CD14-positive monocyte (primary cell): ENCODE results near the gene FAM83F. TPM values are rescaled to one million over a fixed set of nuclear protein-coding genes. Genes with fewer than 3 reads are reported as not detected.
A peak's percentile ranks its signal among the peaks of the same experiment; 100 is the strongest.
"Not testable (repeated sequence)": the region's sequence is repeated elsewhere in the genome, so short reads cannot be mapped to it uniquely, and the experiment has no call there.

Source experiments
- DNase-seq, 3 donors: peaks; one replicate each; pipeline ENCODE4 v3.0.0-alpha.2; 2011 to 2022
- H2AFZ ChIP-seq: 2 replicates; pipeline ENCODE4 v1.6.0; 2012; ENCODE audit warnings: mild to moderate bottlenecking, low read depth, low read length, inconsistent platforms; ENCODE audit not compliant: insufficient read depth, poor library complexity, severe bottlenecking
- H3K27ac ChIP-seq, 2 donors: 1 replicate in 1 of 2; 2 replicates in 1 of 2; pipeline ENCODE4 v1.5.1; 2012 to 2013; ENCODE audit warnings: low read length in 2 of 2, control low read depth in 1 of 2, inconsistent platforms in 1 of 2, low read depth in 1 of 2, mild to moderate bottlenecking in 1 of 2
- H3K27me3 ChIP-seq, 2 donors: one replicate each; pipeline versions ENCODE4 v1.6.0 to v1.6.1; 2011 to 2013; ENCODE audit warnings: low read length in 2 of 2; ENCODE audit not compliant: control insufficient read depth in 2 of 2, insufficient read depth in 2 of 2
- H3K36me3 ChIP-seq, 2 donors: replicated peaks in 1 of 2; 1 replicate in 1 of 2; 2 replicates in 1 of 2; pipeline versions ENCODE4 v1.5.1 to v1.6.1; 2012 to 2013; ENCODE audit warnings: low read length in 2 of 2, control low read depth in 1 of 2, inconsistent platforms in 1 of 2, mild to moderate bottlenecking in 1 of 2; ENCODE audit not compliant: insufficient read depth in 2 of 2, control insufficient read depth in 1 of 2
- H3K4me1 ChIP-seq, 2 donors: 1 replicate in 1 of 2; 2 replicates in 1 of 2; pipeline versions ENCODE4 v1.5.1 to v1.6.1; 2012 to 2013; ENCODE audit warnings: low read length in 2 of 2, control low read depth in 1 of 2, inconsistent platforms in 1 of 2, mild to moderate bottlenecking in 1 of 2, moderate library complexity in 1 of 2; ENCODE audit not compliant: insufficient read depth in 2 of 2, control insufficient read depth in 1 of 2
- H3K4me2 ChIP-seq: replicated peaks from 2 replicates; pipeline ENCODE3; 2012; ENCODE audit warnings: low read length, moderate library complexity, mild to moderate bottlenecking; ENCODE audit not compliant: poor library complexity, severe bottlenecking; ENCODE audit errors: extremely low read depth
- H3K4me3 ChIP-seq, 3 experiments: fragments of 200-600 bp in 1 of 3; sonication (generic) in 1 of 3; replicated peaks in 1 of 3; 1 replicate in 2 of 3; 2 replicates in 1 of 3; pipeline ENCODE4 v1.5.1; 2011 to 2013; ENCODE audit warnings: low read length in 3 of 3, mild to moderate bottlenecking in 3 of 3, control low read depth in 2 of 3, low read depth in 2 of 3, inconsistent platforms in 1 of 3, moderate library complexity in 1 of 3
- H3K79me2 ChIP-seq: 2 replicates; pipeline ENCODE4 v1.6.0; 2012; ENCODE audit warnings: mild to moderate bottlenecking, control low read depth, inconsistent platforms, low read length, moderate library complexity; ENCODE audit not compliant: insufficient read depth
- H3K9ac ChIP-seq: 2 replicates; pipeline ENCODE4 v1.6.0; 2017; ENCODE audit warnings: low read length, mild to moderate bottlenecking; ENCODE audit not compliant: insufficient read depth, poor library complexity, severe bottlenecking
- H3K9me3 ChIP-seq, 2 donors: replicated peaks in 1 of 2; 1 replicate in 1 of 2; 2 replicates in 1 of 2; pipeline versions ENCODE4 v1.5.1 to v1.6.1; 2012 to 2013; ENCODE audit warnings: low read length in 2 of 2, control low read depth in 1 of 2; ENCODE audit not compliant: control insufficient read depth in 1 of 2, insufficient read depth in 1 of 2
- H4K20me1 ChIP-seq: 2 replicates; pipeline ENCODE4 v1.6.0; 2012; ENCODE audit warnings: mild to moderate bottlenecking, low read length, control low read depth, moderate library complexity; ENCODE audit not compliant: insufficient read depth
- H3K27ac Mint-ChIP-seq, 7 donors: one replicate each; pipeline ENCODE4 v1.8.0; 2020; ENCODE audit warnings: mild to moderate bottlenecking in 7 of 7, mixed read lengths in 7 of 7, moderate library complexity in 6 of 7, inconsistent platforms in 2 of 7
- H3K27me3 Mint-ChIP-seq, 3 donors: one replicate each; pipeline ENCODE4 v1.8.0; 2021 to 2022; ENCODE audit warnings: low read depth in 3 of 3, mild to moderate bottlenecking in 3 of 3, mixed read lengths in 3 of 3, moderate library complexity in 3 of 3, inconsistent platforms in 1 of 3
- H3K36me3 Mint-ChIP-seq, 2 donors: one replicate each; pipeline ENCODE4 v1.8.0; 2020; ENCODE audit warnings: mixed read lengths in 2 of 2, inconsistent platforms in 1 of 2, mild to moderate bottlenecking in 1 of 2
- H3K4me1 Mint-ChIP-seq: one replicate; pipeline ENCODE4 v1.8.0; 2020; ENCODE audit warnings: mild to moderate bottlenecking, mixed read lengths
- H3K4me3 Mint-ChIP-seq, 2 donors: one replicate each; pipeline ENCODE4 v1.8.0; 2020; ENCODE audit warnings: mild to moderate bottlenecking in 2 of 2, mixed read lengths in 2 of 2, moderate library complexity in 1 of 2
- H3K9me3 Mint-ChIP-seq, 7 donors: one replicate each; pipeline ENCODE4 v1.8.0; 2020 to 2022; ENCODE audit warnings: mixed read lengths in 7 of 7, mild to moderate bottlenecking in 6 of 7, moderate library complexity in 6 of 7, inconsistent platforms in 2 of 7
- CTCF ChIP-seq: fragments of 200-600 bp; IDR thresholded peaks from one replicate; pipeline ENCODE4 v1.8.0; 2022; ENCODE audit warnings: antibody characterized with exemption, mild to moderate bottlenecking
- WGBS: methylation state at CpG from one replicate; pipeline ENCODE4 v1.1.5; 2013; ENCODE audit warnings: missing lambda C conversion rate; ENCODE audit not compliant: insufficient coverage; 5-methylcytosine and 5-hydroxymethylcytosine counted together
- intact Hi-C, 2 donors: fragments of 100-400 bp; cut with micrococcal nuclease; formaldehyde crosslinking; loops; one replicate each; pipeline versions ENCODE4 v1.15.0 to v1.15.1; 2023
- polyA plus RNA-seq, 3 donors: library from polyadenylated mRNA; depleted of rRNA in 1 of 3; unstranded in 2 of 3; stranded (reverse) in 1 of 3; fragments of 300-500 nt in 2 of 3; fragments of >200 nt in 1 of 3; fragmentation: Illumina TruSeq in 2 of 3; gene quantifications; 1 replicate in 2 of 3; 2 replicates in 1 of 3; pipeline ENCODE4 v1.2.3, GENCODE V29; 2012 to 2021

Gene FAM83F
- polyA plus RNA-seq, 3 donors: 0.01 TPM; not detected in 2

- not testable (repeated sequence) for H3K4me3 ChIP-seq, H2AFZ ChIP-seq, H3K4me2 ChIP-seq, H3K27ac ChIP-seq, H3K9me3 Mint-ChIP-seq, H3K4me3 Mint-ChIP-seq, H3K9me3 ChIP-seq, H3K9ac ChIP-seq, H3K36me3 Mint-ChIP-seq, DNase-seq, H3K79me2 ChIP-seq, H3K27me3 ChIP-seq, H3K4me1 ChIP-seq, H3K36me3 ChIP-seq, H4K20me1 ChIP-seq, H3K27ac Mint-ChIP-seq, H3K4me1 Mint-ChIP-seq
- WGBS: 26% methylated on average over 5 of the region's 5 CpGs
- peak; percentile 54 for TF ChIP-seq CTCF
- intact Hi-C loops: loop anchor here in 1 of 2 donors (2.0 kb wide), 2 partner anchors 402 to 490 kb away; no protein-coding TSS in a partner anchor
- peaks cover 3 to 11% (median 7%) of the 10 kb centered on the region in 3 donors for H3K27me3 Mint-ChIP-seq
Observed at GRCh38 chr22:40025062-40025379, 30.3 kb downstream of the FAM83F start.

- Histone ChIP-seq H3K4me3 (no peak overlapping the region), H3K9me3 (no peaks in the 10 kb centered on the region), H3K27me3 (no peaks in the 10 kb centered on the region), H3K4me1 (no peaks in the 10 kb centered on the region), H3K36me3 (no peaks in the 10 kb centered on the region), H3K79me2 (no peaks in the 10 kb centered on the region), H2AFZ (no peak overlapping the region), H4K20me1 (no peaks in the 10 kb centered on the region), H3K27ac (no peak overlapping the region), H3K4me2 (no peak overlapping the region), H3K9ac (no peak overlapping the region)
- H3K27ac Mint-ChIP-seq: no peak overlapping the region
- no peak for TF ChIP-seq CTCF
- H3K36me3 Mint-ChIP-seq: no peaks in the 10 kb centered on the region
- peaks cover 3 to 11% (median 7%) of the 10 kb centered on the region in 3 donors for H3K27me3 Mint-ChIP-seq
- H3K4me1 Mint-ChIP-seq: no peaks in the 10 kb centered on the region
- no peak for DNase-seq
- H3K4me3 Mint-ChIP-seq: no peak overlapping the region
- 100% methylated on average over 10 of the region's 10 CpGs for WGBS
- intact Hi-C loops: loop anchor here in 1 of 2 donors (2.0 kb wide), 2 partner anchors 403 to 491 kb away; no protein-coding TSS in a partner anchor
- H3K9me3 Mint-ChIP-seq: no peaks in the 10 kb centered on the region
Observed at GRCh38 chr22:40025856-40026255, 31.1 kb downstream of the FAM83F start.
